ENCODE measurements around the gene KHDRBS1.

Gene KHDRBS1

GRCh38 chr1:32031578-32032274 is 18.1 kb downstream of the KHDRBS1 start:
- TF ChIP-seq CTCF (conservative IDR thresholded peaks at IDR 0.05; ENCODE audit: low read depth, low read length) = no peak
- H3K4me3 ChIP-seq (ENCODE audit: low read length) = no peak overlapping the region
- peak; percentile 61 for DNase-seq (ENCODE audit: low read depth)

- no peak for DNase-seq (ENCODE audit: low read depth)
- peak overlapping the region; percentile 9 for H3K4me3 ChIP-seq (ENCODE audit: low read length)
- no peak for TF ChIP-seq CTCF (conservative IDR thresholded peaks at IDR 0.05; ENCODE audit: low read depth, low read length)
Measured at GRCh38 chr1:32032275-32032615, 18.6 kb downstream of the KHDRBS1 start.

- TF ChIP-seq CTCF (conservative IDR thresholded peaks at IDR 0.05; ENCODE audit: low read depth, low read length) = no peak
- H3K4me3 ChIP-seq (ENCODE audit: low read length) = no peak overlapping the region
Measured at GRCh38 chr1:32035119-32035518, 21.5 kb downstream of the KHDRBS1 start.

GRCh38 chr1:32040711-32041110 is 27.0 kb downstream of the KHDRBS1 start:
- H3K4me3 ChIP-seq (ENCODE audit: low read length) = no peak overlapping the region
- TF ChIP-seq CTCF (conservative IDR thresholded peaks at IDR 0.05; ENCODE audit: low read depth, low read length) = no peak
- DNase-seq (ENCODE audit: low read depth) = no peak

More at GRCh38 chr1:32035119-32035518, 21.5 kb downstream of the KHDRBS1 start:
- no peak for DNase-seq (ENCODE audit: low read depth)

GRCh38 chr1:32042330-32042729 is 28.7 kb downstream of the KHDRBS1 start:
- H3K4me3 ChIP-seq (ENCODE audit: low read length) = no peak overlapping the region
- no peak for DNase-seq (ENCODE audit: low read depth)
- no peak for TF ChIP-seq CTCF (conservative IDR thresholded peaks at IDR 0.05; ENCODE audit: low read depth, low read length)

GRCh38 chr1:32044234-32044633 is 30.6 kb downstream of the KHDRBS1 start:
- DNase-seq (ENCODE audit: low read depth) = no peak
- no peak for TF ChIP-seq CTCF (conservative IDR thresholded peaks at IDR 0.05; ENCODE audit: low read depth, low read length)
- H3K4me3 ChIP-seq (ENCODE audit: low read length) = no peak overlapping the region

- H3K4me3 ChIP-seq (ENCODE audit: low read length) = no peak overlapping the region
- DNase-seq (ENCODE audit: low read depth) = no peak
- no peak for TF ChIP-seq CTCF (conservative IDR thresholded peaks at IDR 0.05; ENCODE audit: low read depth, low read length)
Measured at GRCh38 chr1:32045772-32046171, 32.1 kb downstream of the KHDRBS1 start.
